D721Med (cell line): ENCODE results near the gene NFKBIZ.
A peak's percentile ranks its signal among the peaks of the same experiment; 100 is the strongest.

Experiments
- DNase-seq: peaks from one replicate; pipeline ENCODE4 v3.0.0; 2011; ENCODE audit warnings: low spot score; ENCODE audit not compliant: insufficient read length
- FAIRE-seq: peaks from 2 replicates; lab custom pipeline; 2011; peaks lifted over from hg19 to GRCh38; lab: Jason Lieb, UNC
- CTCF ChIP-seq: IDR thresholded peaks from 2 replicates; pipeline ENCODE4 v1.5.1; 2012; ENCODE audit warnings: mild to moderate bottlenecking, control low read depth; ENCODE audit not compliant: insufficient read depth; ENCODE audit errors: missing control alignments

Gene NFKBIZ

GRCh38 chr3:101848754-101849713 lies at the start of gene NFKBIZ:
Gene NFKBIZ (plus strand): TSS chr3:101849514. CDS start chr3:101849629, 115 bp downstream.
- FAIRE-seq (no peak), DNase-seq (peak; percentile 40)
- TF ChIP-seq CTCF = no peak

- FAIRE-seq (no peak), DNase-seq (no peak)
- TF ChIP-seq CTCF = no peak
Measured at GRCh38 chr3:101801174-101801573, 48.1 kb upstream of the NFKBIZ start.

GRCh38 chr3:101802179-101802578 lies 47.1 kb upstream of the NFKBIZ start:
- TF ChIP-seq CTCF = no peak
- FAIRE-seq (no peak), DNase-seq (no peak)

- TF ChIP-seq CTCF = peak; percentile 78
- FAIRE-seq (no peak), DNase-seq (no peak)
Measured at GRCh38 chr3:101803173-101803782, 46.0 kb upstream of the NFKBIZ start.

GRCh38 chr3:101803939-101804338 lies 45.4 kb upstream of the NFKBIZ start:
- no peak for TF ChIP-seq CTCF
- no peak for FAIRE-seq
- DNase-seq = no peak

- DNase-seq (no peak), FAIRE-seq (no peak)
- no peak for TF ChIP-seq CTCF
Measured at GRCh38 chr3:101806491-101806890, 42.8 kb upstream of the NFKBIZ start.
